NB4 (cell line): Measurements from ENCODE around the gene LRRC30.

Experiments used
- DNase-seq: peaks from one replicate; pipeline ENCODE4 v3.0.0; 2010; ENCODE audit warnings: low read depth
- H3K4me3 ChIP-seq: one replicate; pipeline ENCODE4 v1.5.1; 2011; ENCODE audit warnings: mild to moderate bottlenecking, low read depth, low read length, moderate library complexity
- MYC ChIP-seq: IDR thresholded peaks from 2 replicates; pipeline ENCODE4 v1.6.1; 2011; ENCODE audit warnings: low read depth, low read length
- POLR2A ChIP-seq: IDR thresholded peaks from 2 replicates; pipeline ENCODE4 v1.6.1; 2011; ENCODE audit warnings: mild to moderate bottlenecking; ENCODE audit not compliant: insufficient read length; ENCODE audit errors: extremely low read depth
- TF ChIP-seq, protein P1 (sequence below): IDR thresholded peaks from 2 replicates; pipeline ENCODE4 v1.6.1; 2011; ENCODE audit warnings: low read depth, low read length
- TF ChIP-seq, protein P2 (sequence below): IDR thresholded peaks from one replicate; pipeline ENCODE4 v1.5.1; 2012; ENCODE audit warnings: low read depth, low read length

Gene LRRC30

DNA sequence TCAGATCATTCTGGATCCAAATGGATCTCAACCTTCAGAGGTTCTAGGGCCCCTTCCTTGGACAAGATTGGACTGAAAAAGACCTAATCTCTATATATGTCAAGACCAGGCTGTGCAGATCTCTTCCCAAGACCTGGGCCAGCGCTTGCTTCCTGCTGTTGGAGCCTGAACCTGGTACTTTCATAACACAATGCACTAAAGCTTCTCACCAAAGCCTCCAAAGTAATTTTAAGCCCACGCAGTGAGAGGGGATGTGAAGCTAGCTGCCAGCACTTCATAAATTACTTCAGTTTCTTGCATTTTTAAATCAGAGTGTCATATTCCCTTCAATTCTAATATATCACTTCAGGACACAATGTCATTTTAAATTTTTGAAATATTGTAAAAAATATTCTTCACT lies 50.7 kb downstream of the LRRC30 start:
- no peak overlapping the region for H3K4me3 ChIP-seq
- TF ChIP-seq, protein P1, sequence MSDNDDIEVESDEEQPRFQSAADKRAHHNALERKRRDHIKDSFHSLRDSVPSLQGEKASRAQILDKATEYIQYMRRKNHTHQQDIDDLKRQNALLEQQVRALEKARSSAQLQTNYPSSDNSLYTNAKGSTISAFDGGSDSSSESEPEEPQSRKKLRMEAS = no peak
- TF ChIP-seq POLR2A (no peak), MYC (no peak)
- TF ChIP-seq, protein P2, sequence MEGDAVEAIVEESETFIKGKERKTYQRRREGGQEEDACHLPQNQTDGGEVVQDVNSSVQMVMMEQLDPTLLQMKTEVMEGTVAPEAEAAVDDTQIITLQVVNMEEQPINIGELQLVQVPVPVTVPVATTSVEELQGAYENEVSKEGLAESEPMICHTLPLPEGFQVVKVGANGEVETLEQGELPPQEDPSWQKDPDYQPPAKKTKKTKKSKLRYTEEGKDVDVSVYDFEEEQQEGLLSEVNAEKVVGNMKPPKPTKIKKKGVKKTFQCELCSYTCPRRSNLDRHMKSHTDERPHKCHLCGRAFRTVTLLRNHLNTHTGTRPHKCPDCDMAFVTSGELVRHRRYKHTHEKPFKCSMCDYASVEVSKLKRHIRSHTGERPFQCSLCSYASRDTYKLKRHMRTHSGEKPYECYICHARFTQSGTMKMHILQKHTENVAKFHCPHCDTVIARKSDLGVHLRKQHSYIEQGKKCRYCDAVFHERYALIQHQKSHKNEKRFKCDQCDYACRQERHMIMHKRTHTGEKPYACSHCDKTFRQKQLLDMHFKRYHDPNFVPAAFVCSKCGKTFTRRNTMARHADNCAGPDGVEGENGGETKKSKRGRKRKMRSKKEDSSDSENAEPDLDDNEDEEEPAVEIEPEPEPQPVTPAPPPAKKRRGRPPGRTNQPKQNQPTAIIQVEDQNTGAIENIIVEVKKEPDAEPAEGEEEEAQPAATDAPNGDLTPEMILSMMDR = no peak
- DNase-seq = no peak
